GM12801 (cell line): ENCODE measurements around the gene MLLT3.

Source experiments
- TF ChIP-seq, protein P1 (sequence below): IDR thresholded peaks from one replicate; pipeline ENCODE4 v1.5.1; 2011; ENCODE audit warnings: control low read depth; ENCODE audit not compliant: insufficient read length; ENCODE audit errors: extremely low read depth

The MLLT3 gene

GRCh38 chr9:20380546-20380945 lies 241.8 kb downstream of the MLLT3 start:
- TF ChIP-seq, protein P1, sequence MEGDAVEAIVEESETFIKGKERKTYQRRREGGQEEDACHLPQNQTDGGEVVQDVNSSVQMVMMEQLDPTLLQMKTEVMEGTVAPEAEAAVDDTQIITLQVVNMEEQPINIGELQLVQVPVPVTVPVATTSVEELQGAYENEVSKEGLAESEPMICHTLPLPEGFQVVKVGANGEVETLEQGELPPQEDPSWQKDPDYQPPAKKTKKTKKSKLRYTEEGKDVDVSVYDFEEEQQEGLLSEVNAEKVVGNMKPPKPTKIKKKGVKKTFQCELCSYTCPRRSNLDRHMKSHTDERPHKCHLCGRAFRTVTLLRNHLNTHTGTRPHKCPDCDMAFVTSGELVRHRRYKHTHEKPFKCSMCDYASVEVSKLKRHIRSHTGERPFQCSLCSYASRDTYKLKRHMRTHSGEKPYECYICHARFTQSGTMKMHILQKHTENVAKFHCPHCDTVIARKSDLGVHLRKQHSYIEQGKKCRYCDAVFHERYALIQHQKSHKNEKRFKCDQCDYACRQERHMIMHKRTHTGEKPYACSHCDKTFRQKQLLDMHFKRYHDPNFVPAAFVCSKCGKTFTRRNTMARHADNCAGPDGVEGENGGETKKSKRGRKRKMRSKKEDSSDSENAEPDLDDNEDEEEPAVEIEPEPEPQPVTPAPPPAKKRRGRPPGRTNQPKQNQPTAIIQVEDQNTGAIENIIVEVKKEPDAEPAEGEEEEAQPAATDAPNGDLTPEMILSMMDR = no peak

GRCh38 chr9:20379804-20380225 lies 242.5 kb downstream of the MLLT3 start:
- TF ChIP-seq, protein P1 = no peak

- TF ChIP-seq, protein P1 = no peak
These were observed 243.4 kb downstream of the MLLT3 start for GRCh38 chr9:20378851-20379250.

DNA sequence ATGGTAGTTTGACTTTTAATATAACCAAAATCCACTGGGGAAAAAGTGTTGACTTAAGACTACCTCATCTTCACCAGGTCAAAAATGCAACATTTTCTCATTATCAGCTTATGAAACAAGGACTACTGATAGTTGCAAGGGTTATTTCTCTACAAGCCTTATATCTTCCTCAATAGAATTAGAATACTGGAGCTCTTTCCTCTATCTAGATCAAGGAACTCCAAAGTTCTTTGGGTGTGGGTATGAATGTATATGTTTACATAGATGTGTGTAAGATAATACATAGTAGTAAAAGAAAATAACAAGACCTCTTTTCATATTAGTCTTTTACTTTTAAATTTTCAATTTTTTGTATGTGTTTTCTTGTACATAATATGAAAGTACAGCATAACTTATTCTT lies 244.5 kb downstream of the MLLT3 start:
- TF ChIP-seq, protein P1 = no peak

- TF ChIP-seq, protein P1 = no peak
These were observed 245.4 kb downstream of the MLLT3 start for GRCh38 chr9:20376731-20377375.

GRCh38 chr9:20376042-20376441 lies 246.3 kb downstream of the MLLT3 start:
- TF ChIP-seq, protein P1 = no peak

DNA sequence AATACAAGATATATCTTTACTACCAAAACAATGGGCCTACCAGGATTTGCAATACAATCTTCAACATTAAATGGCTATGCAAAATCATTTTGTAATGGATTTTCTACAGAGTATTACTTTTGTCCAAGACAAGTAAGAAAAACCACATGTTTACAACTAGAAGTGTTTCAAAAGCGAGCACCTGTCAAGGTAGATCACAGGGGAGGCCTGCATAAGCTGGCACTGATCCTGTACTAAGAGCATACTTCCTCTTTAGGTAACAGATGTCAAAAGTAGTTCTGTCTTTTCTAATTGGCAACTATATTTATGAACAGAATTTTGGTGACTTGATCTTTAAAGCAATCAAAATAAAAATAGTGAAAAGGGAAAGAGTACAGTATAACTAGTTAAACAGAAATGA lies 249.0 kb downstream of the MLLT3 start:
- TF ChIP-seq, protein P1 = no peak
